ENCODE measurements around the gene SLITRK1. TPM values are rescaled to one million over a fixed set of nuclear protein-coding genes. Genes with fewer than 3 reads are reported as not detected.

The SLITRK1 gene
- total RNA-seq, 2 experiments from 2014 or later = not detected

DNA sequence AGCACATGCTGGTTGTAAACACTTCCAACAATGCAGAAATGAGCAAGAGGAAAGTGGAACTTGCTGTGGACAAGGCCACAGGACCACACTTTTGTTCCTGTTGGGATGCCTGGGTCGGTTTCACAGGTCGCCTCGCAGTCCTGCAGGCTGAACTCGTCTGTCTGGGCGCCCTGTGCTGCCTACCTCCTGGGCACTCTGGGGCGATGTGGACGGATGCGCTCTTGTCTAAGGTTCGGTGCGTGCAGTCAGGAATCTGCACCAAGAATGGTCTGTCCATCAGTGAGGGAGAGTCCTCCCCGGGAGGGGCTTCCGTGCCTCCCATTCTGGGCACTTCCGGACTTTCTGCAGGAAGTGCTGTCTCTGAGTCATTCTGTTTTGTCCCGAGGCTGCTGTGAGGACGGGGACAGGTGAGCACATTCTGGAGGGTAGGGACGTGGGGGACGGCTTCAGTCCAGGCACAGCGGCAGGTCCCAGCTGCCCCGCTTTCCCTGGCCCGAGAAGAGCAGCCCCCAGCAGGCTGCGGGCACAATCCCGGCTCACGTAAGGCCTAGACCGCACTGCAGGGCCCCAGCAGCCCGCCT is 24.1 kb upstream of the SLITRK1 start:
- Histone ChIP-seq H3K4me1 (ENCODE audit: insufficient read depth, low read length, poor library complexity, severe bottlenecking) (no peaks in the 10 kb centered on the region), H4K20me1 (ENCODE audit: insufficient read depth, low read length) (no peaks in the 10 kb centered on the region), H3K27ac (ENCODE audit: low read depth, low read length, poor library complexity, severe bottlenecking) (no peak overlapping the region), H3K9me3 (ENCODE audit: low read length) (no peaks in the 10 kb centered on the region), H2AFZ (ENCODE audit: low read length) (no peak overlapping the region), H3K9me2 (ENCODE audit: insufficient read depth, low read length) (no peaks in the 10 kb centered on the region), H3K4me2 (ENCODE audit: low read length) (no peak overlapping the region), H3K4me3 (ENCODE audit: low read depth, low read length, poor library complexity, severe bottlenecking) (no peak overlapping the region), H3K36me3 (ENCODE audit: insufficient read depth, low read length) (no peaks in the 10 kb centered on the region), H3K79me2 (ENCODE audit: insufficient read depth, low read depth, low read length) (no peaks in the 10 kb centered on the region)
- intact Hi-C loops (cut with micrococcal nuclease; ENCODE audit: unreplicated experiment) = no loop called here
- ChIA-PET CTCF (ENCODE audit: unreplicated experiment) (no interaction called here), POLR2A (no interaction called here)
- no peak for TF ChIP-seq EZH2phosphoT487 (IDR thresholded peaks at IDR 0.05; ENCODE audit: borderline replicate concordance, low read depth, low read length)
- TF ChIP-seq, protein P1, sequence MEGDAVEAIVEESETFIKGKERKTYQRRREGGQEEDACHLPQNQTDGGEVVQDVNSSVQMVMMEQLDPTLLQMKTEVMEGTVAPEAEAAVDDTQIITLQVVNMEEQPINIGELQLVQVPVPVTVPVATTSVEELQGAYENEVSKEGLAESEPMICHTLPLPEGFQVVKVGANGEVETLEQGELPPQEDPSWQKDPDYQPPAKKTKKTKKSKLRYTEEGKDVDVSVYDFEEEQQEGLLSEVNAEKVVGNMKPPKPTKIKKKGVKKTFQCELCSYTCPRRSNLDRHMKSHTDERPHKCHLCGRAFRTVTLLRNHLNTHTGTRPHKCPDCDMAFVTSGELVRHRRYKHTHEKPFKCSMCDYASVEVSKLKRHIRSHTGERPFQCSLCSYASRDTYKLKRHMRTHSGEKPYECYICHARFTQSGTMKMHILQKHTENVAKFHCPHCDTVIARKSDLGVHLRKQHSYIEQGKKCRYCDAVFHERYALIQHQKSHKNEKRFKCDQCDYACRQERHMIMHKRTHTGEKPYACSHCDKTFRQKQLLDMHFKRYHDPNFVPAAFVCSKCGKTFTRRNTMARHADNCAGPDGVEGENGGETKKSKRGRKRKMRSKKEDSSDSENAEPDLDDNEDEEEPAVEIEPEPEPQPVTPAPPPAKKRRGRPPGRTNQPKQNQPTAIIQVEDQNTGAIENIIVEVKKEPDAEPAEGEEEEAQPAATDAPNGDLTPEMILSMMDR (conservative IDR thresholded peaks at IDR 0.05; ENCODE audit: low read length) = no peak
- DNase-seq (ENCODE audit: low spot score) = no peak
- no TSS peak for BruUV-seq (replicated peaks)

DNA sequence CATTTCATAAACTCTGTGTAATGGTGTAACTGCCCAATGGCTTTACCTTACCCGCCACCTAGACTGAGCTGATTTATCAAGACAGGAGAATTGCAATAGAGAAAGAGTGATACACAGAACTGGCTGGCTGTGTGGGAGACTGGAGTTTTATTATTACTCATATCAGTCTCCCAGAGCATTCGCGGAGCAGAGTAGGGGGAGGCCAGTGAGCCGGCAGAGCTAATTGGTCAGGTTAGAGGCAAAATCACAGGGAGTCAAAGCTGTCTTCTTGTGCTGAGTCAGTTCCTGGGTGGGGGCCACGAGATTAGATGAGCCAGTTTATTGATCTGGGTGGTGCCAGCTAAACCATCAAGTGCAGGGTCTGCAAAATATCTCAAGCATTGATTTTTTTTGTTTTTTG is 23.4 kb upstream of the SLITRK1 start:
- Histone ChIP-seq H3K79me2 (ENCODE audit: insufficient read depth, low read depth, low read length) (no peaks in the 10 kb centered on the region), H3K4me2 (ENCODE audit: low read length) (no peak overlapping the region), H3K9me3 (ENCODE audit: low read length) (no peaks in the 10 kb centered on the region), H3K4me3 (ENCODE audit: low read depth, low read length, poor library complexity, severe bottlenecking) (no peak overlapping the region), H3K36me3 (ENCODE audit: insufficient read depth, low read length) (no peaks in the 10 kb centered on the region), H4K20me1 (ENCODE audit: insufficient read depth, low read length) (no peaks in the 10 kb centered on the region), H2AFZ (ENCODE audit: low read length) (no peak overlapping the region), H3K9me2 (ENCODE audit: insufficient read depth, low read length) (no peaks in the 10 kb centered on the region), H3K4me1 (ENCODE audit: insufficient read depth, low read length, poor library complexity, severe bottlenecking) (no peaks in the 10 kb centered on the region), H3K27ac (ENCODE audit: low read depth, low read length, poor library complexity, severe bottlenecking) (no peak overlapping the region)
- intact Hi-C loops (cut with micrococcal nuclease; ENCODE audit: unreplicated experiment) = no loop called here
- CTCF ChIA-PET (ENCODE audit: unreplicated experiment) = no interaction called here
- DNase-seq (ENCODE audit: low spot score) = no peak
- TF ChIP-seq EZH2phosphoT487 (IDR thresholded peaks at IDR 0.05; ENCODE audit: borderline replicate concordance, low read depth, low read length) = no peak
- TF ChIP-seq, protein P1 (conservative IDR thresholded peaks at IDR 0.05; ENCODE audit: low read length) = no peak
- POLR2A ChIA-PET = no interaction called here
- no TSS peak for BruUV-seq (replicated peaks)

DNA sequence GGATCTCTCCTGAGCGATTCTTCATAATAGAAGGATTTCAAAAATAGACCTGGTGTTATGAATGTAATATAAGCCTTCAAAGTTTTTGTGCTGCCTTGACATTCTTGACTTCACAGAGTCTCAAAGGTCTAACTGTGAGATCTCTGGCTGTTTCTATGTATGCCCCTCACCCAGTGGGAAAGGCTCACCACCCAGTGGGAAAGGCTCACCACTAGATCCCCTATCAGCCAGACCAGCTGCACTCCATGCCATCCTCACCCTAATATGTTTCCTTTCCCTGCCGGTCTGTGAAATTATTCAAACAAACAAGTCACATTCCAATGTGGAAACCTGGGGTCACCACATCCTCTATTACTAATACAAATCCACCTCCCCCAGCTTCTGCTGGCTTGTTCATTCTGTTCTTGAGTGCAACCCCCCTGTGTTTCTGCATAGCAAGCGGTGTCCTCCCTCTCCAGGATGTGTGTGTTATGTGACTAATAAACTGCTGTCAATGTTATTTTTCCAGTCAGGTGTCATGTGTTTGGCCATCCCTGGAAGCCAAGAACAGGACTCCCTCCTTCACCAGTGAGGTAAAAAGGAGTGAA is 13.8 kb upstream of the SLITRK1 start:
- H3K27ac ChIP-seq (ENCODE audit: low read depth, low read length, poor library complexity, severe bottlenecking) = no peak overlapping the region
- H3K36me3 ChIP-seq (ENCODE audit: insufficient read depth, low read length) = no peaks in the 10 kb centered on the region
- DNase-seq (ENCODE audit: low spot score) = no peak
- no peak overlapping the region for H2AFZ ChIP-seq (ENCODE audit: low read length)
- no peaks in the 10 kb centered on the region for H3K79me2 ChIP-seq (ENCODE audit: insufficient read depth, low read depth, low read length)
- TF ChIP-seq, protein P1 (conservative IDR thresholded peaks at IDR 0.05; ENCODE audit: low read length) = no peak
- no peak for TF ChIP-seq EZH2phosphoT487 (IDR thresholded peaks at IDR 0.05; ENCODE audit: borderline replicate concordance, low read depth, low read length)
- intact Hi-C loops (cut with micrococcal nuclease; ENCODE audit: unreplicated experiment) = no loop called here
- H3K9me2 ChIP-seq (ENCODE audit: insufficient read depth, low read length) = no peaks in the 10 kb centered on the region
- no peaks in the 10 kb centered on the region for H3K9me3 ChIP-seq (ENCODE audit: low read length)
- no peaks in the 10 kb centered on the region for H4K20me1 ChIP-seq (ENCODE audit: insufficient read depth, low read length)
- H3K4me1 ChIP-seq (ENCODE audit: insufficient read depth, low read length, poor library complexity, severe bottlenecking) = no peaks in the 10 kb centered on the region
- ChIA-PET POLR2A (no interaction called here), CTCF (ENCODE audit: unreplicated experiment) (no interaction called here)
- no peak overlapping the region for H3K4me2 ChIP-seq (ENCODE audit: low read length)
- BruUV-seq (replicated peaks) = no TSS peak
- H3K4me3 ChIP-seq (ENCODE audit: low read depth, low read length, poor library complexity, severe bottlenecking) = no peak overlapping the region
